HEK293T (cell line): ENCODE data around the gene JPT2.

ENCODE experiments used
- CTCF ChIA-PET: fragments of 350-600 bp; formaldehyde crosslinking; extraction: SDS; loops from one replicate; lab custom pipeline; 2021; ENCODE audit warnings: antibody characterized with exemption, inconsistent platforms; lab: Yijun Ruan, JAX
- POLR2A ChIA-PET: fragments of 350-600 bp; formaldehyde crosslinking; extraction: SDS; loops from one replicate; lab custom pipeline; 2020; ENCODE audit warnings: antibody characterized with exemption, inconsistent platforms; lab: Yijun Ruan, JAX
- DNase-seq: peaks from one replicate; pipeline ENCODE4 v3.0.0; 2012; ENCODE audit warnings: mixed read lengths; ENCODE audit errors: extremely low spot score
- ARNT ChIP-seq: fragments of 450-650 bp; IDR thresholded peaks from 2 replicates; pipeline ENCODE4 v1.6.1; 2017; ENCODE audit warnings: mild to moderate bottlenecking
- BHLHE40 ChIP-seq: fragments of 450-650 bp; IDR thresholded peaks from 2 replicates; pipeline ENCODE4 v1.6.1; 2016; ENCODE audit warnings: mild to moderate bottlenecking, moderate library complexity, borderline replicate concordance
- CTBP1 ChIP-seq: fragments of 450-650 bp; IDR thresholded peaks from 2 replicates; pipeline ENCODE4 v1.6.1; 2016; ENCODE audit warnings: borderline replicate concordance
- ELF4 ChIP-seq: fragments of 450-650 bp; IDR thresholded peaks from 2 replicates; pipeline ENCODE4 v1.6.1; 2017; ENCODE audit warnings: antibody characterized with exemption
- FOXA1 ChIP-seq: fragments of 450-650 bp; IDR thresholded peaks from 2 replicates; pipeline ENCODE4 v1.6.1; 2016; ENCODE audit warnings: mild to moderate bottlenecking
- FOXK2 ChIP-seq: fragments of 450-650 bp; IDR thresholded peaks from 2 replicates; pipeline ENCODE4 v1.6.1; 2016; ENCODE audit warnings: mild to moderate bottlenecking
- FOXM1 ChIP-seq: fragments of 450-650 bp; IDR thresholded peaks from 2 replicates; pipeline ENCODE4 v1.6.1; 2017; ENCODE audit warnings: mild to moderate bottlenecking, borderline replicate concordance
- HDGF ChIP-seq: fragments of 450-650 bp; IDR thresholded peaks from 2 replicates; pipeline ENCODE4 v1.6.1; 2017; ENCODE audit warnings: antibody characterized with exemption, borderline replicate concordance
- L3MBTL2 ChIP-seq: fragments of 450-650 bp; conservative IDR thresholded peaks from 2 replicates; pipeline ENCODE4 v1.6.1; 2016; ENCODE audit warnings: mild to moderate bottlenecking
- LEF1 ChIP-seq: fragments of 450-650 bp; IDR thresholded peaks from 2 replicates; pipeline ENCODE4 v1.6.1; 2017; ENCODE audit warnings: mild to moderate bottlenecking, borderline replicate concordance
- NFRKB ChIP-seq: fragments of 450-650 bp; IDR thresholded peaks from 2 replicates; pipeline ENCODE4 v1.6.1; 2016; ENCODE audit warnings: mild to moderate bottlenecking, moderate library complexity
- SP1 ChIP-seq: fragments of 450-650 bp; IDR thresholded peaks from 2 replicates; pipeline ENCODE4 v1.6.1; 2017
- SUZ12 ChIP-seq: fragments of 450-650 bp; IDR thresholded peaks from 2 replicates; pipeline ENCODE4 v1.6.1; 2016; ENCODE audit warnings: mild to moderate bottlenecking
- TARDBP ChIP-seq: fragments of 450-650 bp; IDR thresholded peaks from 2 replicates; pipeline ENCODE4 v1.6.1; 2016
- ZNF384 ChIP-seq: fragments of 450-650 bp; IDR thresholded peaks from 2 replicates; pipeline ENCODE4 v1.6.1; 2016
- TF ChIP-seq, protein P1 (sequence below): fragments of 450-650 bp; IDR thresholded peaks from 2 replicates; pipeline ENCODE4 v1.6.1; 2016

Gene JPT2

GRCh38 chr16:1734816-1735215, 56.7 kb downstream of the JPT2 start:
- TF ChIP-seq ARNT (no peak), ELF4 (no peak), HDGF (no peak), L3MBTL2 (no peak), LEF1 (no peak), TARDBP (no peak), FOXA1 (no peak), BHLHE40 (no peak), ZNF384 (no peak), FOXK2 (no peak), FOXM1 (no peak), SP1 (no peak)
- TF ChIP-seq, protein P1, sequence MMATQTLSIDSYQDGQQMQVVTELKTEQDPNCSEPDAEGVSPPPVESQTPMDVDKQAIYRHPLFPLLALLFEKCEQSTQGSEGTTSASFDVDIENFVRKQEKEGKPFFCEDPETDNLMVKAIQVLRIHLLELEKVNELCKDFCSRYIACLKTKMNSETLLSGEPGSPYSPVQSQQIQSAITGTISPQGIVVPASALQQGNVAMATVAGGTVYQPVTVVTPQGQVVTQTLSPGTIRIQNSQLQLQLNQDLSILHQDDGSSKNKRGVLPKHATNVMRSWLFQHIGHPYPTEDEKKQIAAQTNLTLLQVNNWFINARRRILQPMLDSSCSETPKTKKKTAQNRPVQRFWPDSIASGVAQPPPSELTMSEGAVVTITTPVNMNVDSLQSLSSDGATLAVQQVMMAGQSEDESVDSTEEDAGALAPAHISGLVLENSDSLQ = no peak
- no peak for DNase-seq
- CTCF ChIA-PET = interaction anchor here (0.6 kb wide), 1 partner anchor 11 kb away, joined by 3 read pairs; no protein-coding TSS in a partner anchor
- POLR2A ChIA-PET = no interaction called here

GRCh38 chr16:1740234-1740633, 62.2 kb downstream of the JPT2 start:
- ChIA-PET POLR2A (no interaction called here), CTCF (no interaction called here)
- TF ChIP-seq FOXM1 (no peak), SP1 (no peak), SUZ12 (no peak), ARNT (no peak), L3MBTL2 (no peak), BHLHE40 (no peak), NFRKB (no peak), ELF4 (no peak), ZNF384 (no peak), CTBP1 (no peak), TARDBP (no peak), LEF1 (no peak)
- TF ChIP-seq, protein P1 = no peak
- no peak for DNase-seq

- ChIA-PET POLR2A (no interaction called here), CTCF (no interaction called here)
- DNase-seq = no peak
- TF ChIP-seq FOXM1 = no peak
- no peak for TF ChIP-seq L3MBTL2
- no peak for TF ChIP-seq FOXA1
- no peak for TF ChIP-seq FOXK2
- no peak for TF ChIP-seq SUZ12
Observed at GRCh38 chr16:1740781-1741490, 62.9 kb downstream of the JPT2 start.

DNA sequence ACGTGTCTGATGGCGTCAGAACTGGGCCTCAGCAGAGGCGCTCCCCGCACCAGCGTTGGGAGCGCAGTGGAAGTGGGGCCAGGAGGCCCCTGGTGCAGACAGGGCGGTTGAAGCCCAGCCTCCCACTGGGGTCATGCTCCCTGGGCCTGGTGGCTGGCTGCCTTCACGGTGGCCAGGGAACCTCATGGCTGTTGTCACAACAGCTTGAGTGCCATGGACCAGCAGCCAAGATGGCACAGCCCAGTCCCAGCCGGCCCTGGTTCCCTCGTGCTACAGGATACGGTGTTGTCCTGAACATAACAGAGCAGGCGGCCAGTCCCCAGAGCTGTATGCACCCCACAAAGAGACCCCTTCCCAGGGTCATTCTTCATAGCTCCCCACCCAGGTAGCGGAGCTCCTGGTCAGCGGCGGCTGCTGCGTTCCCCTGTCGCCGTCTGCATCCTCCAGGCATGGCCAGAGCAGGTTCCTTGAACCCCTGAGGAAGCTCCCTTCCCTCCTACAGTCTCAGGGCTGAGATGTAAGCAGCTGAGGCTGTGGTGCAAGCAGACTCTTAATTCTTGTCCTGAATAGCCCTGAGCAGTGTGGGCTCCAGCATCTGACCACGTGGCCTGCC, 63.6 kb downstream of the JPT2 start:
- ChIA-PET CTCF (no interaction called here), POLR2A (no interaction called here)
- no peak for DNase-seq
- TF ChIP-seq ELF4 = no peak
- TF ChIP-seq SUZ12 = no peak

DNA sequence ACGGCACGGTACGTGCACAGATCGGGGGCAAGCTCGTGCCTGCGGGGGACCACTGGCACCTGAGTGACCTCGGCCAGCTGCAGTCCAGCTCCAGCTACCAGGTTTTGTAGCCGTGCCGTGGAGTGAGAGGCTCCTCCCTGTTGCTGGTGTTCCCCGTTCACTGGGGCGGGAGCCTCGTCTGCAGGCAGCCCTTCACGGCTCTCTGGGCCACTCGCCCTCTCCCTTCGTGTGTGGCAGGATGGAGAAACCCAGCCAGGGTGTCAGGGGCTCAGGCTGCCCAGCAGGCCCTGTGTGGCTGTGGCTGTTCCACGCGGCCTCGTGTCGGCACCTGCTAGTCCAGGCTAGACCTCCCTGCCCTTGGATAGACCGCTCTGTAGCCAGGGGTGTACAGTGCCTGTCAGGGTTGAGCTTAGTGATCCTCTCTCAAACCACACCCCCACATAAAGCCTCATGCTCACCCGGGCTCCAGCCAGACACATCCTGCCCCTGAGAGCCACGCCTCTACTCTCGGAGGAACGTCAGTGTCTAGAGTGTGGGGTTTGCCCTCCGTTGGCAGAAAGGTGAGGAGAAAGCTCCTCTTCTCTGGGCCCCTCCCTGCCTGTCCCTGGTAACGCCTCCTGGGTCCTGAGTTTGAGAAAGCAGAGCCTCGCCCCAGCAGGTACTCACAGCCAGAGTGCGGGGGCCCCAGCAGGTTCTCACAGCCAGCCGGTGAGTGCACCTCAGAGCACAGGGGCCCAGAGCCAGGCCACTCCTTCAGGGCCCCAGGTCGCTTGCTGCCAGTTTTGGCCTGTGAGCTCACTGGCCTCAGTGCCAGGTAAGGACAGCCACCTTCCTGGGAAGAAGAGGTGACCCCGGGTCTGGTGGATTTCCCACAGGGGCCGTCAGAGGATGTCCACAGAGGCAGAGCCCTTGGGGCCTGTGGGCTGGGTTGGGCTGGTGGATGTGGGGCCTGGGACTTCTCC, 65.6 kb downstream of the JPT2 start:
- ChIA-PET POLR2A (interaction anchor here (1.2 kb wide), 1 partner anchor 38 kb away, joined by 3 read pairs; the partner anchor contains the start of gene MAPK8IP3), CTCF (no interaction called here)
- TF ChIP-seq NFRKB (no peak), FOXK2 (no peak), FOXA1 (no peak), LEF1 (no peak), SP1 (no peak), SUZ12 (no peak), L3MBTL2 (no peak), ARNT (no peak), ZNF384 (no peak), CTBP1 (no peak), BHLHE40 (no peak), FOXM1 (no peak), TARDBP (no peak), HDGF (no peak)
- TF ChIP-seq, protein P1 = no peak
- no peak for DNase-seq

DNA sequence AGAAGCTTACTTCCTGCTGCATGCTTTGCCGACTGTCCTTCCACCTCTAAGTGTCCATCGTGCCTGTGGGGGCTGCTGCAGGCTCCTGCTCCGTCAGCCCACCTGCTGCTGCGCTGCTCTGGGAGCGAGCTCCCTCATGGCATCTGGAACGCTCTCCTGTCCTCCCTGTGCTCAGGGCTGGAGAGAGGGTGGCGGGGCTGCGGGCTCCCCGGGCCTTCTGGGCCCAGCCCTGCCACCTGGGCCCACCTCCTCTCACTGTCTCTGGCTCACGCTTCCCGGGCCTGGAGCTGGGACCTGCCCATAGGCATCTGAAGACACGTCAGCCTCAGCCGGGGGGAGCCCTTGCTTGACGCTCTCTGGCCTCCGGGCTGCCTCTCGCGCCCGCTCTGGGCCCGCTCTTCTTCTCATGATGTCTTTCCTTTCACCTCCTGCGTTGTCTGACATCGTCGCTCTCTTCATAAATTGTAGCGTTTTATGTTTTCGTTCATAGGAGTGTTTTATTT, 66.3 kb downstream of the JPT2 start:
- DNase-seq = no peak
- TF ChIP-seq HDGF = no peak
- TF ChIP-seq NFRKB = no peak
- TF ChIP-seq FOXA1 = no peak
- TF ChIP-seq, protein P1 = no peak
- no peak for TF ChIP-seq ELF4
- no peak for TF ChIP-seq TARDBP
- TF ChIP-seq SUZ12 = no peak
- TF ChIP-seq LEF1 = no peak
- TF ChIP-seq CTBP1 = no peak
- TF ChIP-seq L3MBTL2 = no peak
- no peak for TF ChIP-seq ZNF384
- TF ChIP-seq FOXM1 = no peak
- ChIA-PET CTCF (no interaction called here), POLR2A (interaction anchor here (1.2 kb wide), 1 partner anchor 38 kb away, joined by 3 read pairs; the partner anchor contains the start of gene MAPK8IP3)
